KMS-11 (cell line): ENCODE results near the gene CCDC124.

Experiments
- H2AFZ ChIP-seq: fragments of 200-600 bp; sonication (generic); 2 replicates; pipeline ENCODE4 v1.6.1; 2016; ENCODE audit warnings: antibody characterized with exemption, mixed run types, low read depth
- H3K27ac ChIP-seq: fragments of 200-600 bp; sonication (generic); 2 replicates; pipeline ENCODE4 v1.6.1; 2016; ENCODE audit warnings: mild to moderate bottlenecking, mixed run types
- H3K27me3 ChIP-seq: fragments of 200-600 bp; sonication (generic); 2 replicates; pipeline ENCODE4 v1.6.1; 2017; ENCODE audit warnings: mild to moderate bottlenecking, low read depth, mixed run types, moderate library complexity; ENCODE audit not compliant: insufficient read depth
- H3K36me3 ChIP-seq: fragments of 200-600 bp; sonication (generic); 2 replicates; pipeline ENCODE4 v1.6.1; 2017; ENCODE audit warnings: mild to moderate bottlenecking, mixed run types; ENCODE audit not compliant: insufficient read depth
- H3K4me1 ChIP-seq: fragments of 200-600 bp; sonication (generic); 2 replicates; pipeline ENCODE4 v1.6.1; 2016; ENCODE audit warnings: mild to moderate bottlenecking, low read depth, mixed run types; ENCODE audit not compliant: poor library complexity, severe bottlenecking
- H3K4me2 ChIP-seq: fragments of 200-600 bp; sonication (generic); 2 replicates; pipeline ENCODE4 v1.7.0; 2016; ENCODE audit warnings: mild to moderate bottlenecking, mixed run types
- H3K4me3 ChIP-seq: fragments of 200-600 bp; sonication (generic); IDR thresholded peaks from 2 replicates; pipeline ENCODE4 v1.6.1; 2017; ENCODE audit warnings: low read depth, low read length, mixed read lengths; ENCODE audit not compliant: insufficient read depth
- H3K79me2 ChIP-seq: fragments of 200-600 bp; sonication (generic); 2 replicates; pipeline ENCODE4 v1.6.1; 2016; ENCODE audit warnings: low read depth, mixed run types; ENCODE audit not compliant: insufficient read depth
- H3K9ac ChIP-seq: fragments of 200-600 bp; sonication (generic); 2 replicates; pipeline ENCODE4 v1.6.1; 2016; ENCODE audit warnings: mild to moderate bottlenecking, mixed run types
- H4K20me1 ChIP-seq: fragments of 200-600 bp; sonication (generic); 2 replicates; pipeline ENCODE4 v1.6.1; 2016; ENCODE audit warnings: mild to moderate bottlenecking, mixed run types; ENCODE audit not compliant: insufficient read depth
- CTCF ChIP-seq: fragments of 200-600 bp; sonication (generic); conservative IDR thresholded peaks from 2 replicates; pipeline ENCODE4 v1.6.1; 2017; ENCODE audit warnings: low read depth, mild to moderate bottlenecking, antibody characterized with exemption, low read length, moderate library complexity, mixed read lengths

Gene CCDC124

DNA sequence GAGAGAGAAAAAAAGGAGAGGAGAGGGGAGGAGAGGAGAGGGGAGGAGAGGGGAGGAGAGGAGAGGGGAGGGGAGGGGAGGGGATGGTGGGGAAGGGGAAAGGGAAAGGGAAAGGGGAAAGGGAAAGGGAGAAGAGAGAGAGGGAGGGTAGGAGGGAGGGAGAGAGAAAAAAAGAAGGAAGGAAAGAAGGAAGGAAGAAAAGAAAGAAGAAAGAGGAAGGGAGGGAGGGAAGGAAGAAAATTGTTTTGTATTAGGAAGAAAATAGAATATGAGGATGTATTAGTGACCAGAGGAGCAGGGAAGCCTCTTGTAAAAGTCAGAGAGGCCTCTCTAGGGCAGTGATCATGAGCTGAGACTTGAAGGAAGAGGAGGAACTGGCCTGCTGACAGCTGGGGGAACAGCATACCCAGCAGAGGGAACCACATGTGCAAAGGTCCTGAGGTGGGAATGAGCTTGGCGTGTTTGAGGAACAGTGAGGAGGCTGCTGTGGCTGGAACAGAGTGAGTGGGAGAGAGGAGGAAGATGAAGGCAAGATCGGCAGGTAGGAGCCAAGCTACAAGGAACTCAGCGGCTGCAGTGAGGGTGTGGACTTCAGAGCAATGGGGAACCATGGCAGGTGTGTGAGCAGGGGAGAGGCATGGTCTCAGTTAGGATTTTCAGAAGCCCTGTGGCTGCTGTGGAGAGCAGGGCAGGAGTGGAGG, 24.5 kb downstream of the CCDC124 start:
- Histone ChIP-seq H3K4me1 (peaks cover 7% of the 10 kb centered on the region), H3K27me3 (peaks cover 75% of the 10 kb centered on the region), H3K9ac (no peak overlapping the region), H4K20me1 (no peaks in the 10 kb centered on the region), H3K4me3 (no peak overlapping the region), H3K79me2 (no peaks in the 10 kb centered on the region), H2AFZ (no peak overlapping the region), H3K27ac (no peak overlapping the region), H3K36me3 (no peaks in the 10 kb centered on the region), H3K4me2 (no peak overlapping the region)
- TF ChIP-seq CTCF, result no peak

- TF ChIP-seq CTCF, result no peak
- H3K27me3 ChIP-seq, result peaks cover 73% of the 10 kb centered on the region
- no peak overlapping the region for H3K27ac ChIP-seq
- no peaks in the 10 kb centered on the region for H3K36me3 ChIP-seq
- H3K4me1 ChIP-seq, result peaks cover 3% of the 10 kb centered on the region
- H3K9ac ChIP-seq, result no peak overlapping the region
- no peak overlapping the region for H2AFZ ChIP-seq
- no peaks in the 10 kb centered on the region for H3K79me2 ChIP-seq
- H3K4me3 ChIP-seq, result no peak overlapping the region
- no peak overlapping the region for H3K4me2 ChIP-seq
- no peaks in the 10 kb centered on the region for H4K20me1 ChIP-seq
Observed at GRCh38 chr19:17957885-17958284, 25.1 kb downstream of the CCDC124 start.

DNA sequence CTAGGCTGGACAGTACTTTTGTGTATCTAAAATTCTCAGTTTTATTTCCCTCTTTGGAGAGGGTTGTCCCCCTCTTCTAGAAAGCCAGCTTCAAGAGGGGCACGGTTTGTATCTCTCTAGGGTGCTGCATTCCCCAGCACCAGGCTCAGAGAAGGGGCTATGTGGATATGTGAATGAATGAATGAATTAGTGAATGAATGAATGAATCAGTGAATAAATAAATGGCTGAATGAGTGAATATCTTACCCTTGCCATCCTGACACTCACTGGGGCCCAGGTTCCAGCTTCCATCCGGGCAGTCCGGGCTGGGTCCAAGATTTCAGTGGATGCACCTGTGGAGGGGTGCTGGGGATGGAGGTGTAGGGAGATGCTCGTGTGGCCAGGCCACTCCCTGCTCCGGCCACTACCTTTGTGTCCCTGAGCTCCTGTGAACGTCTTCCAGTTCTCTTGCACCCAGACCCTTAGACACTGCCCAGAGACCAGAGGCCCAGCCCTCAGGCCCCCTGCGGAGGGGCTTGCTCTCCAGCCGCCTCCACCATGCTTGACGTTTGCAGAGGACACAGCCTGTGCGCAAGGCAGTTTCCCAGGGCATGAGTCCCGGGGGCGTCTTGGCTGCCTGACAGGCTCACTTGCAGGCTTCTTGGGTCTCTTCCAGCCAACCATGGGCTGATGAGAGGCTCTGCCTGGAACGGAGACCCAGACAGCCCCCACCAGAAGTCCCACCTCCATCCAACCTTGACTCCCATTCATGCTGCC, 31.3 kb downstream of the CCDC124 start:
- Histone ChIP-seq H3K27me3 (peaks cover 74% of the 10 kb centered on the region), H3K4me1 (no peaks in the 10 kb centered on the region), H3K36me3 (no peaks in the 10 kb centered on the region), H3K4me2 (no peak overlapping the region), H3K9ac (no peak overlapping the region), H2AFZ (no peak overlapping the region), H4K20me1 (no peaks in the 10 kb centered on the region), H3K4me3 (no peak overlapping the region), H3K79me2 (no peaks in the 10 kb centered on the region), H3K27ac (no peak overlapping the region)
- TF ChIP-seq CTCF, result no peak

DNA sequence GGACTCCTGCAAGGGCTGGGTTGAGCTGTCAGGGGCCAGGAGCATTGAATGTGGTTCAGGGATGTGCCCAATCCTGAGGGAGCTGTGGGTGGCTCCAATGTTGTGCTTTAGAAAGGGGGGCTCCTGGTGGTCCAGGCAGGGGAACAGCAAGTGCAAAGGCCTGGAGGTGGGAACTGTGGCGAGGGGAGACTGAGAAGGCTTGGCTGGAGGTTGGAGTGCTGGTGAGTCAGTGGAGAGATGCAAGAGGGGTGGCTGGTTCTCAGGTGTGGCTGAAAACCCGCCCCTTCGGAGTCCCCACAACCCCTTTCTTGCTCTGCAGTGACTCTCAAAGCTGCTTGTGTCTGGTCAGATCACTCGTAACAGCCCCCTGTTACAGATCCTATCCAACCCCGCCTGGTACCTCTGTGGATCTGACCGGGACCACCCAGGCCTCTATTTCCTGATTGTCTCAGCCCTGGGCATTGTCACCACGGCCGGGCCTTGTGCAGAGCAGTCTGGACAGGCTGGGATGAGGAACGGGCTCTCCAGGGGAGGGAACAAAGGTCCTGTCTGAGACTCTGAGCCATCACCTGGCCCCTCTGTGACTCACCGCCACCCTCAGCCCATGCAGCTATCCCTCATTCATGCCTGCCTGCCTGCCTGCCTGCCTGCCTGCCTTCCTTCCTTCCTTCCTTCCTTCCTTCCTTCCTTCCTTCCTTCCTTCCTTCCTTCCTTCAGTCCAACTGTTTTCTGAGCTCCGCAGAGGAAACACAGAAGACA, 32.7 kb downstream of the CCDC124 start:
- TF ChIP-seq CTCF, result no peak
- no peak overlapping the region for H2AFZ ChIP-seq
- no peak overlapping the region for H3K4me2 ChIP-seq
- no peak overlapping the region for H3K4me3 ChIP-seq
- H3K4me1 ChIP-seq, result no peaks in the 10 kb centered on the region
- no peaks in the 10 kb centered on the region for H4K20me1 ChIP-seq
- no peaks in the 10 kb centered on the region for H3K36me3 ChIP-seq
- no peak overlapping the region for H3K27ac ChIP-seq
- no peaks in the 10 kb centered on the region for H3K79me2 ChIP-seq
- H3K27me3 ChIP-seq, result peaks cover 77% of the 10 kb centered on the region
- H3K9ac ChIP-seq, result no peak overlapping the region
